Stimulated activated CD4-positive, alpha-beta T cell treated with anti-CD3 and anti-CD28 coated beads, Interleukin-15, amount 100 ng/mL, for 1 hour (primary cell): Measurements from ENCODE around the gene LENG1.

ENCODE experiments used
- DNase-seq, 2 donors: peaks; one replicate each; pipeline ENCODE4 v3.0.0-alpha.2; 2020; ENCODE audit warnings: low read depth in 1 of 2, low spot score in 1 of 2

The LENG1 gene

DNA sequence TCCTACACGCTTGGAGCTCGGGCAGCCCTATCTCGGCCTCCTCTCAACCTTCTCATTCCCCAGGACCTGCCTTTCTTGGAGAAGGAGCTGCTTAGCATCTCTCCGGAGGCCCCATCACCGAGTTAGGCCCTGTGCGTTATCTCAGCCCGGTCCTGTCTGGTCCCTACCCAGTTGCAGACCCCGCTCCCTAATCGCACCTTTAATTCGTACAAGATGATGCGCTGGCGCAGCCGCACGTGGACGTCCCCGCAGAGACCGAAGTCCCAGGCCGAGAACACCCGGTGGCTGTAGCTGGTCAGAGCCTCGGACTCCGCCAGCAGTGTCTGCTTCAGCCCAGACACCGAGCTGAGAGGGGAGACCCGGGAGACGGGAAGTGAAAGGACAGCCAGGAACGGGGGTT is 5.7 kb upstream of the LENG1 start:
- no peak for DNase-seq

DNA sequence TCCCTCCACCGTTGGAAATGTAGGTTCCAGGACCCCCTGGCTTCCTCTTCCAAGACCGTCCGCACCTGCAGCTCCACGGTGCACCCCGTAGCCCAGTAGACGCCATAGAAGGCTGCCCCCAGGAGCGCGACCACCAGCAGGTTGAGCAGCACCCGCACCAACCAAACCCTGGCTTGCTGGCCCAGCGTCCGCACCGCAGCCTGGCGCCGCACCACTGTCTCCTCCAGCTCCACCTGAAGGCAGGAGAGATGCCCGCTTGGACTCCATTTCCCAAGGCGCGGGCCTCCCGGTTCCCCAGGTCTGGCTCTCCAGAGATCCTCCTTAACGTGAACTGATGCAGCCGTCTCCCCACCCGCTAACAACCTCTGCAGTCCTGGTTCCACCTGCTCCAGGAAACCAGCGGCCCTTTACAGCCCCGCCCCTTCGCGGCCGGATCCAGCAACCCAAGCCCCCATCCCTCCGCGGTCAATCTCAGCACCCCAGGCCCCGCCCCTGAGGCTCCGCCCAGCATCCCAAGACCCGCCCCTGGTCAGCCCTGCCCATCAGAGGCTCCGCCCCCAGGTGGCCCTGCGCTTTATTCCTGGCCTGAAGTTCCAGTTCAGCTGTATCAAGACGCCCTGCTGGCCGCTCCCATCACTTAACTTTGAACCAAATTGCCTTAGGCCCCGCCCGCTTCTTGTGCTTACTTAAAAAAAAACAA is 5.0 kb upstream of the LENG1 start:
- DNase-seq = peak in 1 of 2 donors; percentile 31

DNA sequence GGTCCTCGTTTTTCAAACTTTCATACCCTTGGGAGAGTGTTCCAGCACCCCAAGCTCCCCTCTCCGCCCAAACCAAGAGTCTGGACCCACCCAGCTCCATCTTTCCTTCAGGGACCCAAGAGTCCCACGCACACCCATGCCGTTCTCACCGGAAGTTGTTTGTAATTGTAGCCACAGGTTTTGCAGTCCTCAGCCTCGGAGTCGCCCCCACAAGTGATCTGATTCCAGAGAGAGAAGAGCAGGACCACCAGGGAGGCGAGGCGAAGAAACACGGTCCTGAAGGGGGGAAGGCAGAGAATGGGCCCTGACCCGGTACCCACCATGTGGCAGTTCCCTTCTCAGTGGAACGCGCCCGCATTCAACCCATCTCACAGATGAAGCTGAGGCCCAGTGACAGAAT is 3.4 kb upstream of the LENG1 start:
- DNase-seq = no peak

DNA sequence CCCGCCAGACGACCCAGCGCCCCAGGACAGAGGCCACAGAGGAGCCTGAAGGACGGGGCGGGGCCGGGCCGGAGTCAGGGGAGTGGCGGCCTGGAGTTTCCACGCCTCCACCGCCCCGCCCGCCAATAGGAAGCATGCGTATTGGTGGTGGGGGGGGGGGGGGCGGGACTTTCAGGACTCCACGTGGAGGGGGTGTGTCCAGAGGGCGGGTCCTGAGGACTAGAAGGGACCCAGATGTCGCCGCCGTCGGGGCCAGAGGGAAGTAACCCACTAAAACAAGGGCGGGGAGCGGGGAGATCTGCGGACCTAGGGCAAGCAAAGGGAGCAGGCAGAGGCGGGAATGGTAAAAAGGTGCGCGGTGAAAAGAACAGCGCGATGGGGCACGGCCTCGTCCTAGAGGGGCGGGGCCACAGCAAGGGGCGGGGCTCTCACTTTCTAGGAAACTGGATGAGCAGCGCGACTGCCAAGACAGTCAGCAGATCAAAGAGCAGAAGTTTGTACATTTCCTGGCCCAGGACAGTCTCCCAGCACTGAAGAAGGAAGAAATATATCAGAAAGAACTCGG is 2.8 kb upstream of the LENG1 start:
- peak; percentile 64 to 73 for DNase-seq

DNA sequence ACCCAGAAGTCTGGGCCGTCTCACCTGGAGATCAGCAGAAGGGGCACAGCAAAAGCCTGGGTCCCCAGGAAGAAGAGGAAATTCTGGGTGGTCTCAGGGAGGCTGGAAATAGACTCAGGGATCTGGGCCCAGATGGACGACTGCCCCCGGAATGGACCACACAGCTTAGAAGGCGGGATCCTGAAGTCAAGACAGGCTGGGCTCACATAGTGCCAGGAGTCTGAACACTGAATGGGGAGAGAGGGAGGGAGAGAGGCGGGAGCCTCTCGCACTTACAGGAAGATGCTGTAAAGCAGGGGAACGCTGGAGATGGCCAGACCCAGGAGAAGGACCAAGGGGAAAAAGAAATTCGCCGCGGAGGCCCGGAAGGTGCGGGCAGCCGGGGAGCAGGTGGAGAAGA is 1.3 kb upstream of the LENG1 start:
- DNase-seq = no peak

DNA sequence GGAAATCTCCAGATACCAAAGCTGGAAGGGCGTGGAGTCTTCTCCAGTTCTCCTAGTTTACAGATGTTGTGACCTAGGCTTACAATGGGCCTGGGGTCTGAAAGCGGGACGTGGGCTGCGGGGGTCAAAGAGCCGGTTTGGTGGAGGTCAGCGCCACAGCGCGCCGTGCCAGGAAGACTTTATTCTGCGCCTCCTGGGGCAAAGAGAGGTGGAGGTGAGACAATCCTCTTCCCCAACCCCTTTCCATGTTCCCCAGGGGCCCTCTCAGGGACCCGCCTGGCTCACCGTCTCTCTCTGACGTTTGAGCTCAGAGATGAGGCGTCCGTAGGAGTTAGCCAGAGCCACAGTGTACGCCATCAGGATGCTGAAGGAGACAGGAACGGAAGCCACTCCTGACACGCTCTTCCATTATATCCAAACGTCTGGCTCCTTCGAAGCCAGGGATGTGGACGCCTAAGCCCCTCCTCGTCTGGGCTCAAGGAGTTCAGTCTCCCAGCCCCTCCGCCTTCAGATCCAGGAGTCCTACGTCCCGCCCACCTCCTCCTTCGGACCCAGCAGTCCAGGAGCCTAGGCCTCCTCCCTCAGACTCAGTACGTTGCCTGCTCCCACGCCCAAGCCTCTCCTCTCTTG is 776 bp upstream of the LENG1 start:
- DNase-seq = no peak

DNA sequence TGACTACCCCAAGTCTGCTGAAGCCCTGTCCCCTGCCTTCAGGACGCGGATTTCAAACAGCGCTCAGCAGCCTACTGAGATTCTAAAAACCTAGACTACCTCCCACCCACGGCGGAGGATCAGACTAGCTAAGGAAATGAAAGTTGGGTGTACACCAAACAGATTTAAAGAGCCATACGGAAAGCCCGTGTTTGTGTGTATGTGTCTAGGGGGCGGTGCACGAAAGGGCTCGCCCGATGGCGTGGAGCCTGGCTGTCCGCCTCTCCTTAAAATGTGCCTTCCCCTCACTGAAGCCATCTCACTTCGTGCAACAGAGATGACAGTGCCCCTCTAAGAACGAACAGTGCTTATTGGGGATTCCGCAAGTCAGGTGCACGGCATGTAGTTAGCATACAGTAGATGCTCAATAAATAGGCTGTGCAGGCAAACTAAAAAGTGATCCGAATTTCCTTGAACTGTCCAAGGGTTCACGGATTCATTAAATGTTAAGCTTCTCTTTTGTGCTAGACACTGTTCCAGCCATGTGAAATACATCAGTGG is 639 bp downstream of the LENG1 start:
- DNase-seq = no peak

DNA sequence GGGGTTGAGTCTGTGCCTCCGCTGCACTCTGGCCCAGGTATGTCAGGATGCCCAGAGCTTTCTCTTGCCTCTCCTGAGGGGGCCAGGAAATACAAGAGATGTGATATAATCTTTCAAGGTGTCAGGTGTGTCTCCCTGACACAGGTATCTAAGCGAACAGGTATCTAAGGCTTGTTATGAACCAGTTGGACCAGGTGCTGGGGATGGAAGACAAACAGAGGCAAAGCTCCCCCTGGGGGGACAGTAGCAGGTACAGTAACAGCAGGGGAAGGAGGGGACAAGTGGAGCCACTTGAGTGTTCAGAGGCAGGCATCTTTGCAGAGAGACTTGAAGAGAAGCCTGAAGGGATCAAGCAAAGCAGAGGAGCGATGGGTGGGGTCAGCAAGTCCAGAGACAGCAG is 2.6 kb downstream of the LENG1 start:
- no peak for DNase-seq

DNA sequence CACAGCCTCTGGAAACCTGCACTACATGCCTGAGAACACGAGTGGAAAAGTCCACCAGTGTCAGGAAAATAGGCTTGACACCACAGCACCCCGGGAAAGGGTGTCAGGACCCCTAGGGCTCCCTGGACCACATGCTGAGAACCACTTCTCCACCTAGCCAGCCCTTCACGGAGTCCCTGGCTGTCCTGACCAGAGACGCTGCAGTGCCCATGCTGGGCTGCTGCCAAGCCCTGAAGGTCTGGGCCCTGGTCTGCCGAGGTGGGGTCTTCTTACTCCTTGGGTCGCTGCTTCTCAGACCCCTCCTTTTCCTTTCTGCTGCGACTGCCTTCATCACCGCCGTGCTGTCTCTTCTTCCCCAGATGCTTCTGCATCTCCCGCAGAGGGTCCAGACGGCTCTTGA is 3.0 kb downstream of the LENG1 start:
- no peak for DNase-seq

DNA sequence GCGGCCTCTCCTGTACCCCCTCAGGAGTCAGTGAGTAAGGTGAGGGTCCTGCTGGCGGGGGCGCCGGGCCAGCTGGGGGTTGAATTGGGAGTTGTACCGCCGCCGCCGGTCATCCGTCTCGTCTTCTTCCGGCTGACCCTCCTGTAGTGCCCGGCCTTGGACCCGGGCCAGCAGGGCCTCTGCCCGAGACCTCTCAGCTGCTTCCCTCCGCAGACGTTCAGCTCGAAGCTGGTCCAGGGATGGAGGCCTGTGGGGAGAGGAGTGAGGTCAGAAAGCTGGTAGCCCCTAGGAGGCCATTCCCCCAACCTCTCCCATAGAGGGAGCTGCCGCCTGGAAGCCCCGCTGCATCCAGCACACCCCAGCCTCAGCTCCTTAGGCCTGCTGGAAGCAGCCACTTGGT is 3.8 kb downstream of the LENG1 start:
- DNase-seq = no peak

DNA sequence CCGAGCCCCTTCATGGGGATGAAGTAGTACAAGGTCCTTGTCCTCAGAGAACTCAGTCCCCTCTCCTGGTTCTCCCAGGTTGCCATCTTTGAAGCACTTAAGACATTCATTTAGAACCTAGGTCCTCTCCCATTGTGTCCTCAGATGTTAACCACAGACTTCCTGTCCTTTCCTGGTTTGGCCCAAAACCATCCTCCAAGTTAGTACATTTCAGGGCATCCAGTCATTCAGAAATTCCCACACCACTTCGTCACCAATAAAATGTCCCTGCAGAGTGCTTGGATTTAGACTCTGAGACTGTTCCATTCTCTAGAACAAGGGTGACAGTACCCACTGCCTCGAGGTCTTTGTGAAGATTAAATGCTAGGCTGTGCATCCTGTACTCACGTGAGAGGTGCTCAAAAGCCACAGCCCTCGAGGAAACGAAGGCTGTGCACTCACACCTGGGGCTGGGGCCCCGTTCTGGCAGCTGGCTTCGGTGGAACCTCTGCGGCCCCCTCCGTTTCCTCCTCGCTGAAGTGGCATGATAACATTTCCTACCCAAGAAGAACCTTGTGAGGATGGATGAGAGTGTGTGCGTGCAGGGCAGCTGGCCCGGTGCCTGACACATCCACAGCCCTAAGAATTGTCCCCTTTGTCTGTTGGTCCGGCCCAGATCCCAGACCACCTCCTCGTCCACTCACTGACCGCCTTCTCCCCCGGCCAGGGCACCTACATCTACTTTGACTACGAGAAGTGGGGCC is 4.7 kb downstream of the LENG1 start:
- DNase-seq = no peak

DNA sequence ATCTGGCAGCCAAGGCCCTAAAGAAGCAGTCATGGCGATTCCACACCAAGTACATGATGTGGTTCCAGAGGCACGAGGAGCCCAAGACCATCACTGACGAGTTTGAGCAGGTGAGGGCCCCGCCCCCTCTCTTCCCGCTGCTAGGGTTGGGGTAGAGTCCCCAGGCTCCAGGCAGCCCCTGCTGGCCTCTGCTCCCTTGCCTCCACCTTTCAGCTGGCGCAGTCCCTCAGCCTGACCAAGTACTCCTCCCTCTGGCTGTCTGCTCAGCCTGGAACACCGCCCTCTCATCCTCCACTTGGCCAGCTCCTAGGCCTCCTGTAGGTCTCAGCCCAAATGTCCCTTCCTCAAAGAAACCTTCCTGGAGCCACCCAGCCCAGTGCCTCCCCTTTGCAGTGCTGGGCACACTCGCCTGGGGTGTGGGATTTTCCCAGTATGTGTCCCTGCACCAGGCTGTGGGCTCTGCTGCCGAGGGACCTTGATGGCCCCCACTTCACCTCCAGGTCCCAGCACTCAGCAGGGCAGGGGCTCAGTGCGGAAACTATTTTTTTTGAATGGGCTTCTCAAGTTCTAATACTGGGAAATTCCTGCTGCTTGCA is 5.7 kb downstream of the LENG1 start:
- no peak for DNase-seq

DNA sequence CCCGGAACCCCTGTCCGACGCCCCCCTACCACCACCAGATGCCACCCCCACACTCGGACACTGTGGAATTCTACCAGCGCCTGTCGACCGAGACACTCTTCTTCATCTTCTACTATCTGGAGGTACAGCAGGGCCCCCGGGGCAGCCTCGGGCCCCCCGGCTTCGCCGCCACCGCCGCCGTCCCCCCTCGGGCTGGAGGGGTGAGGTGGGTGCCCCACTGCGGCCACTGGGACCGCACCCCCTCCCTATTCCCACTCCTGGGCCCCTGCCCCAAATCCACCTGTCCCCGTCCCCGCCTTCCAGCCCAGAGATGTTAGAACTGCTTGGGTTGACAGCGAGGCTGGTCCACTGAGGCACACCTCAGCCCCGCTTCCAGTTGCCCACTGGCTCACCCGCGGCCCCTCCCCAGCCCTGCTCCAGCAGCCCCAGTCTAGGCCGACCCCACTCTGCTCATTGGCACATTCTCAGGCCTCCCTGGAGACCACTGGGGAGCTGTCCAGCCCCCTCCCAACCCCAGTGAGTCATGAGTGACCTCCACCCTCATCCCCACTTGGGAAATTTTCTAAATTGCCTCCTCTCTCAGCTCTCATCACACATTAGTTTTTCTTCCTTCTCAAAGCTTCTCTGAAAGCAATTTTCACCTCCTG is 6.5 kb downstream of the LENG1 start:
- DNase-seq = no peak

DNA sequence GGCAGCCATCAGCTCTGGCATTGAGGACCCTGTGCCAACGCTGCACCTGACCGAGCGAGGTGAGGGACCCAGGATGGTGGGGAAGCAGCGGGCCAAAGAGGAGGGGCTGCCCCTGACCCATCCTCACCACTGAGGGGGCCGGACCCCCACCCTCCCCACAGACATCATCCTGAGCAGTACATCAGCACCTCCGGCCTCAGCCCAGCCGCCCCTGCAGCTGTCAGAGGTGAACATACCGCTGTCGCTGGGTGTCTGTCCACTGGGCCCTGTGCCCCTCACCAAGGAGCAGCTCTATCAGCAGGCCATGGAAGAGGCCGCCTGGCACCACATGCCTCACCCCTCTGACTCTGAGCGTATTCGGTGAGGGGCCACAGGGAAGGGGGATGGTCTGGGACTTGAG is 7.3 kb downstream of the LENG1 start:
- DNase-seq = no peak

DNA sequence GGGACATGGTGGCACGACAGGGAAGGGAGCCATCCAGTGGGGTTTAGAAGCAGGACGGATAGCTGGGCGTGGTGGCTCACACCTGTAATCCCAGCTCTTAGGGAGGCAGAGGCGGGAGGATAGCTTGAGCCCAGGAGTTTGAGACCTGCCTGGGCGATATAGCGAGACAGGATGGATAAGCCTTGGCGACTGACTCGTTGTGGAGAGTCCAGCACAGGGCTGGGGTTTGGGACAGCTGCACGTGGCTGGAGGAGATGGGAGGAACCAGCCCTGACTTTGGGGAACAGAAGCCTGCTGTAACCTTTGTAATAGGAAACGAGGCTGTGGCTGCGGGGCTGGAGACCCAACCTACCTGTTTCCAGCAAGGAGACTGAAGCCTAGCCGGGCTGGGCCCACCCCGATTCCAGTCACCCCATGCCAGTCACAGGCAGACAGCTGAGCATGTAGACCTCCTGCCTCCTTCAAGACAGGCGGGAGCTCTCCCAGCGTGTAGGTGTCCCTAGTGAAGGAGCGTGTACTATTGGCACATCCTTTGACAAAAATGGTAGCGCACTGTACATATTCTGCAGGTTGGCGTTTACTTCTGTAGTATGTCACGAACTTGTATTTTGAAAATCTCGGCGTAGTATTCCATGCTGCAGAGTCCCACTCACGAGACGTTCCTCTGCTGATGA is 8.0 kb downstream of the LENG1 start:
- no peak for DNase-seq

DNA sequence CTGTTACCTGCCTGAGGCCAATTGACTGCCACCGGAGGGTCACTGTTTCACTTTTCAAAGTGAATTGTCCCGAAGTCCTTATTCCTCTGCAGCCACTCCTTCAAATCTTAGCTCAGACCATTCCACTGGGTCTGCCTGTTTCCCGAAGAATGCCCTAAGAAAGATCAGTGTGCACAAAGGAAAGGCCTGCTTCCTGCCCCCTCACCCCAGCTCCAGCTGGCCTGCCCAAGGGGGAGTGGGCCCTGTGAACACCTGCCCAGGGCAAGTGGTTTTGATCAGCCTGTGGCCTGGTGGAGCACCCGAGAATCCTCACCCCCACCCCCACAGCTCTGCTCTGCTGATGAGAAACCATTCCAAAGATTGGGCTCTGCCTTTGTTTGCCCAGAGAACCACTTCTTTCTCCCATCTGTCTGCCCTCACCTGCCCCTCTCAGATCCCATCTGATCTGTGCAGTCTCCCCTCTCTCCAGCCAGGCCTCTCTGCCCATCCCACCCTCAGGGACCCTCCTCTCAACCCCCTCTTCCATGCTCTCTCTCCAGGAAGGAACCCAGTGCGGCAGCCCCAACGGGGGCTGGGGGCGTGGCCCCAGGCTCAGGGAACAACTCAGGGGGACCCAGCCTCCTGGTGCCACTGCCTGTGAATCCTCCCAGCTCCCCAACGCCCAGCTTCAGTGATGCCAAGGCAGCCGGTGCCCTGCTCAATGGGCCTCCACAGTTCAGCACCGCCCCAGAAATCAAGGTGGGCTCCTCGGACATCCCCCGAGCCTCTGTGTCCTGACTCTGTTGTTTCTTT is 10.3 kb downstream of the LENG1 start:
- DNase-seq = no peak

DNA sequence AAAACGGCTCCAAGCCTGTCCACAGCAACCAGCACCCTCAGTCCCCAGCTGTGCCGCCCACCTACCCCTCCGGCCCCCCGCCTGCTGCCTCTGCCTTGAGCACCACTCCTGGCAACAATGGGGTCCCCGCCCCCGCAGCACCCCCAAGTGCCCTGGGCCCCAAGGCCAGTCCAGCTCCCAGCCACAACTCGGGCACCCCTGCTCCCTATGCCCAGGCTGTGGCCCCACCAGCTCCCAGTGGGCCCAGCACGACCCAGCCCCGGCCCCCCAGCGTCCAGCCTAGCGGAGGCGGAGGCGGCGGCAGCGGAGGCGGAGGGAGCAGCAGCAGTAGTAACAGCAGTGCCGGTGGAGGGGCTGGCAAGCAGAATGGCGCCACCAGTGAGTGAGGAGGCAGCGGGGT is 11.4 kb downstream of the LENG1 start:
- no peak for DNase-seq

DNA sequence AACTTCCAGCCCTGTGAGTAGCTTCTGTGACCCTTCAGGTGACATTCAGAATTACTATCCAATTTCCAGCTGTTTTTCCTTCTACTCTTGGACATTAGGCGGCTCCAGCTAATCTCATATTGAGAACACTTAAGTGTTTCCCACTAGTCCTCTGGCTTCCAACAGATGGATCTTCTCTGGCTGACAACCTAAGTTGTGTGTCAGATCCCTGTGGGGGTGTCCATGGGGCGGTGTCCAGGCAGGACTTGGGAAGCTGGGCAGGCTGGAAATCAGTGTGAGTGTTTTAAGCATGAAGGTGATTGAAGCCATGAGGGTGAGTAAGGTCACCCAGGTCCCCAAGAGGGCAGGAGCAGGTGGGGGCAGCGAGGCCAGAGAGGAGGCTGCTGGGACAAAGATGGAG is 11.8 kb downstream of the LENG1 start:
- DNase-seq = no peak

DNA sequence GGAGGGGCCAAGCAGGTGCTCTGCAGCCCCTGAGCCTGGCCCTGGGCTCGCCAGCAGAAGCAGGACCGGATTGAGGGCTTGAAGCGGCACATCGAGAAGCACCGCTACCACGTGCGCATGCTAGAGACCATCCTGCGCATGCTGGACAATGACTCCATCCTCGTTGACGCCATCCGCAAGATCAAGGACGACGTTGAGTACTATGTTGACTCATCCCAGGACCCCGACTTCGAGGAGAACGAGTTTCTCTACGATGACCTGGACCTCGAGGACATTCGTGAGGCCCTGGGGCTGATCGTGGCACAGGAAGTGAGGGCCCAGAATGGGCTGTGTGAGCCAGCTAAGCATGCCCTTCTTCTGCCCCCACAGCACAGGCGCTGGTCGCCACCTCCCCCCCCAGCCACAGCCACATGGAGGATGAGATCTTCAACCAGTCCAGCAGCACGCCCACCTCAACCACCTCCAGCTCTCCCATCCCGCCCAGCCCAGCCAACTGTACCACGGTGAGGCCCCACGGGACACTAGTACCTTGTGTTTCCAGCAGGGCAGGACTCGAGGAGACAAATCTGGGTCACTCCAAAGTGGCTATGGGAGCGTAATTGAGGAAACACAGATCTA is 13.9 kb downstream of the LENG1 start:
- no peak for DNase-seq
